ENCODE data around the gene DAPL1.
"Not testable (repeated sequence)": the region's sequence is repeated elsewhere in the genome, so short reads cannot be mapped to it uniquely, and the experiment has no call there.

DAPL1 gene

GRCh38 chr2:158848031-158848970, 53.2 kb downstream of the DAPL1 start:
- H2BK15ac ChIP-seq (ENCODE audit: low read length); H2AFZ ChIP-seq (ENCODE audit: low read length); H3K18ac ChIP-seq (ENCODE audit: low read length); H3K14ac ChIP-seq (ENCODE audit: low read length); H3K4me3 ChIP-seq (ENCODE audit: low read length in 2 of 2); H3K27ac ChIP-seq (replicated peaks; ENCODE audit: low read length); H4K91ac ChIP-seq (ENCODE audit: low read depth, low read length, poor library complexity); H3K36me3 ChIP-seq (replicated peaks in 1 of 2; ENCODE audit: control insufficient read depth in 2 of 2, insufficient read depth in 2 of 2, low read length in 2 of 2); H3K9ac ChIP-seq (ENCODE audit: low read depth, low read length, poor library complexity); H3K23ac ChIP-seq (ENCODE audit: low read depth, low read length, poor library complexity); H3K4me1 ChIP-seq (ENCODE audit: control insufficient read depth in 2 of 2, insufficient read depth in 1 of 2, low read depth in 1 of 2, low read length in 2 of 2); H3K9me3 ChIP-seq (replicated peaks in 1 of 2; ENCODE audit: control insufficient read depth in 2 of 2, insufficient read depth in 1 of 2, low read depth in 1 of 2, low read length in 2 of 2); H2AK5ac ChIP-seq (ENCODE audit: low read depth, low read length); H3K4me2 ChIP-seq (ENCODE audit: insufficient read depth, low read length, poor library complexity, severe bottlenecking); H4K8ac ChIP-seq (ENCODE audit: low read depth, low read length); DNase-seq (ENCODE audit: low spot score); H3K4ac ChIP-seq (ENCODE audit: low read length); H2BK12ac ChIP-seq (ENCODE audit: low read length); H2BK120ac ChIP-seq (ENCODE audit: low read depth, low read length); H3K79me1 ChIP-seq (ENCODE audit: low read depth, low read length); H2BK5ac ChIP-seq (ENCODE audit: low read length); H3K27me3 ChIP-seq (ENCODE audit: control insufficient read depth in 3 of 3, insufficient read depth in 3 of 3, low read depth in 1 of 3, low read length in 3 of 3): not testable (repeated sequence)
- no CpG with 5 or more reads among the region's 22 CpGs for WGBS, 2 donors (ENCODE audit: extremely low coverage in 2 of 2, insufficient read length in 2 of 2, insufficient replicate concordance in 1 of 2)

GRCh38 chr2:158860179-158860578, 65.1 kb downstream of the DAPL1 start:
- not testable (repeated sequence) for H2BK15ac ChIP-seq (ENCODE audit: low read length); H2BK12ac ChIP-seq (ENCODE audit: low read length); H3K14ac ChIP-seq (ENCODE audit: low read length); H2AFZ ChIP-seq (ENCODE audit: low read length); H3K79me1 ChIP-seq (ENCODE audit: low read depth, low read length); H4K91ac ChIP-seq (ENCODE audit: low read depth, low read length, poor library complexity); H3K9ac ChIP-seq (ENCODE audit: low read depth, low read length, poor library complexity); H3K4ac ChIP-seq (ENCODE audit: low read length); H3K27ac ChIP-seq (replicated peaks; ENCODE audit: low read length); H2BK5ac ChIP-seq (ENCODE audit: low read length); H4K8ac ChIP-seq (ENCODE audit: low read depth, low read length); H3K27me3 ChIP-seq (ENCODE audit: control insufficient read depth in 3 of 3, insufficient read depth in 3 of 3, low read depth in 1 of 3, low read length in 3 of 3); H3K4me3 ChIP-seq (ENCODE audit: low read length in 2 of 2); H3K36me3 ChIP-seq (replicated peaks in 1 of 2; ENCODE audit: control insufficient read depth in 2 of 2, insufficient read depth in 2 of 2, low read length in 2 of 2); H2AK5ac ChIP-seq (ENCODE audit: low read depth, low read length); H3K18ac ChIP-seq (ENCODE audit: low read length); H3K4me2 ChIP-seq (ENCODE audit: insufficient read depth, low read length, poor library complexity, severe bottlenecking); DNase-seq (ENCODE audit: low spot score); H2BK120ac ChIP-seq (ENCODE audit: low read depth, low read length); H3K23ac ChIP-seq (ENCODE audit: low read depth, low read length, poor library complexity); H3K4me1 ChIP-seq (ENCODE audit: control insufficient read depth in 2 of 2, insufficient read depth in 1 of 2, low read depth in 1 of 2, low read length in 2 of 2); H3K9me3 ChIP-seq (replicated peaks in 1 of 2; ENCODE audit: control insufficient read depth in 2 of 2, insufficient read depth in 1 of 2, low read depth in 1 of 2, low read length in 2 of 2)
- WGBS, 2 donors (ENCODE audit: extremely low coverage in 2 of 2, insufficient read length in 2 of 2, insufficient replicate concordance in 1 of 2), result no CpG with 5 or more reads among the region's 9 CpGs

- H3K4ac ChIP-seq (ENCODE audit: low read length); H4K8ac ChIP-seq (ENCODE audit: low read depth, low read length); DNase-seq (ENCODE audit: low spot score); H4K91ac ChIP-seq (ENCODE audit: low read depth, low read length, poor library complexity); H3K79me1 ChIP-seq (ENCODE audit: low read depth, low read length); H3K23ac ChIP-seq (ENCODE audit: low read depth, low read length, poor library complexity); H3K9me3 ChIP-seq (replicated peaks in 1 of 2; ENCODE audit: control insufficient read depth in 2 of 2, insufficient read depth in 1 of 2, low read depth in 1 of 2, low read length in 2 of 2); H3K27ac ChIP-seq (replicated peaks; ENCODE audit: low read length); H2BK5ac ChIP-seq (ENCODE audit: low read length); H3K14ac ChIP-seq (ENCODE audit: low read length); H3K4me3 ChIP-seq (ENCODE audit: low read length in 2 of 2); H3K27me3 ChIP-seq (ENCODE audit: control insufficient read depth in 3 of 3, insufficient read depth in 3 of 3, low read depth in 1 of 3, low read length in 3 of 3); H3K18ac ChIP-seq (ENCODE audit: low read length); H3K4me1 ChIP-seq (ENCODE audit: control insufficient read depth in 2 of 2, insufficient read depth in 1 of 2, low read depth in 1 of 2, low read length in 2 of 2); H2AK5ac ChIP-seq (ENCODE audit: low read depth, low read length); H3K36me3 ChIP-seq (replicated peaks in 1 of 2; ENCODE audit: control insufficient read depth in 2 of 2, insufficient read depth in 2 of 2, low read length in 2 of 2); H2BK12ac ChIP-seq (ENCODE audit: low read length); H2BK15ac ChIP-seq (ENCODE audit: low read length); H3K4me2 ChIP-seq (ENCODE audit: insufficient read depth, low read length, poor library complexity, severe bottlenecking); H3K9ac ChIP-seq (ENCODE audit: low read depth, low read length, poor library complexity); H2AFZ ChIP-seq (ENCODE audit: low read length); H2BK120ac ChIP-seq (ENCODE audit: low read depth, low read length): not testable (repeated sequence)
- WGBS, 2 donors (ENCODE audit: extremely low coverage in 2 of 2, insufficient read length in 2 of 2, insufficient replicate concordance in 1 of 2), result no CpG with 5 or more reads among the region's 10 CpGs
Measured at GRCh38 chr2:158861626-158862025, 66.5 kb downstream of the DAPL1 start.

GRCh38 chr2:158865469-158865868, 70.4 kb downstream of the DAPL1 start:
- H4K91ac ChIP-seq (ENCODE audit: low read depth, low read length, poor library complexity); H3K23ac ChIP-seq (ENCODE audit: low read depth, low read length, poor library complexity); H2AFZ ChIP-seq (ENCODE audit: low read length); H3K4ac ChIP-seq (ENCODE audit: low read length); H2BK120ac ChIP-seq (ENCODE audit: low read depth, low read length); H2BK5ac ChIP-seq (ENCODE audit: low read length); H3K18ac ChIP-seq (ENCODE audit: low read length); H3K14ac ChIP-seq (ENCODE audit: low read length); H3K27me3 ChIP-seq (ENCODE audit: control insufficient read depth in 3 of 3, insufficient read depth in 3 of 3, low read depth in 1 of 3, low read length in 3 of 3); H2AK5ac ChIP-seq (ENCODE audit: low read depth, low read length); H3K27ac ChIP-seq (replicated peaks; ENCODE audit: low read length); H3K9ac ChIP-seq (ENCODE audit: low read depth, low read length, poor library complexity); H2BK12ac ChIP-seq (ENCODE audit: low read length); H2BK15ac ChIP-seq (ENCODE audit: low read length); DNase-seq (ENCODE audit: low spot score); H3K79me1 ChIP-seq (ENCODE audit: low read depth, low read length); H3K4me3 ChIP-seq (ENCODE audit: low read length in 2 of 2); H3K4me2 ChIP-seq (ENCODE audit: insufficient read depth, low read length, poor library complexity, severe bottlenecking); H3K4me1 ChIP-seq (ENCODE audit: control insufficient read depth in 2 of 2, insufficient read depth in 1 of 2, low read depth in 1 of 2, low read length in 2 of 2); H3K9me3 ChIP-seq (replicated peaks in 1 of 2; ENCODE audit: control insufficient read depth in 2 of 2, insufficient read depth in 1 of 2, low read depth in 1 of 2, low read length in 2 of 2); H3K36me3 ChIP-seq (replicated peaks in 1 of 2; ENCODE audit: control insufficient read depth in 2 of 2, insufficient read depth in 2 of 2, low read length in 2 of 2); H4K8ac ChIP-seq (ENCODE audit: low read depth, low read length): not testable (repeated sequence)
- WGBS, 2 donors (ENCODE audit: extremely low coverage in 2 of 2, insufficient read length in 2 of 2, insufficient replicate concordance in 1 of 2), result no CpG with 5 or more reads among the region's 10 CpGs
